H1 (cell line): ENCODE data around the gene POLE. TPM values are rescaled to one million over a fixed set of nuclear protein-coding genes. Genes with fewer than 3 reads are reported as not detected.

ENCODE experiments used
- CTBP2 ChIP-seq: IDR thresholded peaks from 2 replicates; pipeline ENCODE4 v1.7.0; 2011; ENCODE audit warnings: borderline replicate concordance, mild to moderate bottlenecking, moderate library complexity, mixed read lengths, low read length; ENCODE audit not compliant: insufficient read depth, insufficient read length
- EGR1 ChIP-seq: IDR thresholded peaks from 2 replicates; pipeline ENCODE4 v1.6.1; 2011; ENCODE audit warnings: low read depth, low read length, borderline replicate concordance
- JUND ChIP-seq: IDR thresholded peaks from 2 replicates; pipeline ENCODE4 v1.6.1; 2011; ENCODE audit warnings: mild to moderate bottlenecking, improper control_type of control experiment, low read length
- PHF8 ChIP-seq: fragments of 200-600 bp; sonication (generic); conservative IDR thresholded peaks from 2 replicates; pipeline ENCODE4 v1.7.1; 2012; ENCODE audit warnings: low read depth, mild to moderate bottlenecking, inconsistent platforms, low read length, moderate library complexity
- POLR2A ChIP-seq, 2 experiments: IDR thresholded peaks; 1 replicate in 1 of 2; 2 replicates in 1 of 2; pipeline ENCODE4 v1.6.1; 2011; ENCODE audit warnings: low read depth in 2 of 2, low read length in 2 of 2, mild to moderate bottlenecking in 2 of 2; ENCODE audit errors: control extremely low read depth in 1 of 2
- RBBP5 ChIP-seq: IDR thresholded peaks from 2 replicates; pipeline ENCODE4 v1.7.1; 2012; ENCODE audit warnings: low read depth, mild to moderate bottlenecking, inconsistent platforms, low read length, moderate library complexity, borderline replicate concordance
- RFX5 ChIP-seq: IDR thresholded peaks from 2 replicates; pipeline ENCODE4 v1.6.1; 2011; ENCODE audit warnings: low read depth, low read length, improper control_type of control experiment, borderline replicate concordance
- polyA plus RNA-seq, 7 experiments: library from polyadenylated mRNA; depleted of rRNA in 3 of 7; stranded (reverse) in 5 of 7; unstranded in 2 of 7; fragments of >200 nt in 5 of 7; fragments of 200-250 nt in 2 of 7; gene quantifications; 1 replicate in 5 of 7; 2 replicates in 1 of 7; 4 replicates in 1 of 7; pipeline versions ENCODE4 v1.2.1 to v1.2.3, GENCODE V29; 2011 to 2013; ENCODE audit warnings: missing spikeins in 2 of 7, mixed read lengths in 2 of 7
- total RNA-seq: library from RNA; stranded (reverse); fragmentation: NEBNext Ultra II Directional; extraction: Animal tissue kit (Norgen Biotek cat#: 25700); gene quantifications from 2 replicates; pipeline ENCODE4 v1.2.1, GENCODE V29; 2021

The POLE gene
- total and polyA plus RNA-seq, 2 of the 8 experiments (the other 6 are each of a cell fraction or from before 2014, with no cell fraction given): 59.7 to 115 TPM

- TF ChIP-seq EGR1 (no peak), RBBP5 (no peak), JUND (no peak), RFX5 (no peak), CTBP2 (no peak), PHF8 (no peak), POLR2A (IDR thresholded peaks at IDR 0.05; ENCODE audit: control extremely low read depth in 1 of 2, low read depth in 2 of 2, low read length in 2 of 2) (no peak)
Measured at GRCh38 chr12:132588821-132589669, 98.1 kb downstream of the POLE start (continued).
